T-helper 17 cell (primary cell): ENCODE results near the gene DRD1. TPM values are rescaled to one million over a fixed set of nuclear protein-coding genes. Genes with fewer than 3 reads are reported as not detected.
"Not testable (repeated sequence)": the region's sequence is repeated elsewhere in the genome, so short reads cannot be mapped to it uniquely, and the experiment has no call there.

Experiments used
- ATAC-seq: fragments of 150-1000 bp; cut with Tn5 transposase; 2 replicates; pipeline ENCODE4 v1.10.0; 2021; ENCODE audit warnings: mild to moderate bottlenecking, moderate library complexity
- DNase-seq, 3 donors: peaks; one replicate each; pipeline versions ENCODE4 v3.0.0 to v3.0.0-alpha.2; 2020 to 2021
- H3K9me3 ChIP-seq: one replicate; pipeline ENCODE4 v1.7.0; 2013; ENCODE audit warnings: low read length, mild to moderate bottlenecking; ENCODE audit not compliant: control insufficient read depth, poor library complexity, severe bottlenecking
- H3K27ac Mint-ChIP-seq: one replicate; pipeline ENCODE4 v1.8.0; 2022; ENCODE audit warnings: mild to moderate bottlenecking, moderate library complexity, mixed read lengths
- H3K27me3 Mint-ChIP-seq: one replicate; pipeline ENCODE4 v1.8.0; 2022; ENCODE audit warnings: mixed read lengths
- H3K36me3 Mint-ChIP-seq: one replicate; pipeline ENCODE4 v1.8.0; 2022; ENCODE audit warnings: low read depth, mixed read lengths
- H3K4me1 Mint-ChIP-seq: one replicate; pipeline ENCODE4 v1.8.0; 2022; ENCODE audit warnings: mild to moderate bottlenecking, mixed read lengths
- H3K4me3 Mint-ChIP-seq: one replicate; pipeline ENCODE4 v1.8.0; 2022; ENCODE audit warnings: mild to moderate bottlenecking, moderate library complexity, mixed read lengths
- total RNA-seq, 4 donors: library from RNA in 2 of 4; stranded (reverse) in 2 of 4; gene quantifications; one replicate each; pipeline ENCODE4 v1.2.3 and lab custom pipeline; 2022 to 2026

Gene DRD1
- total RNA-seq, 2 donors from 2014 or later: not detected

- peak overlapping the region; percentile 55 for H3K4me3 Mint-ChIP-seq
- DNase-seq (peak in 2 of 3 donors; percentile 17 to 62), ATAC-seq (peak; percentile 98)
- no peaks in the 10 kb centered on the region for H3K9me3 ChIP-seq
- H3K27ac Mint-ChIP-seq: no peak overlapping the region
- peaks cover 5% of the 10 kb centered on the region for H3K36me3 Mint-ChIP-seq
- H3K27me3 Mint-ChIP-seq: peaks cover 27% of the 10 kb centered on the region
- H3K4me1 Mint-ChIP-seq: peaks cover 9% of the 10 kb centered on the region
These were observed 20.3 kb upstream of the DRD1 start for GRCh38 chr5:175464074-175464941.

GRCh38 chr5:175463641-175464040 lies 19.7 kb upstream of the DRD1 start:
- no peak overlapping the region for H3K27ac Mint-ChIP-seq
- no peak for DNase-seq
- H3K27me3 Mint-ChIP-seq: peaks cover 29% of the 10 kb centered on the region
- no peaks in the 10 kb centered on the region for H3K9me3 ChIP-seq
- no peak for ATAC-seq
- H3K4me1 Mint-ChIP-seq: peaks cover 9% of the 10 kb centered on the region
- H3K4me3 Mint-ChIP-seq: no peak overlapping the region
- H3K36me3 Mint-ChIP-seq: peaks cover 5% of the 10 kb centered on the region

- DNase-seq (no peak), ATAC-seq (no peak)
- Mint-ChIP-seq H3K36me3 (peaks cover 7% of the 10 kb centered on the region), H3K4me3 (no peak overlapping the region), H3K27ac (no peak overlapping the region), H3K27me3 (peaks cover 22% of the 10 kb centered on the region), H3K4me1 (peaks cover 9% of the 10 kb centered on the region)
- H3K9me3 ChIP-seq: no peaks in the 10 kb centered on the region
These were observed 17.4 kb upstream of the DRD1 start for GRCh38 chr5:175461370-175461769.

- Mint-ChIP-seq H3K27ac (no peak overlapping the region), H3K4me3 (no peak overlapping the region), H3K36me3 (peaks cover 7% of the 10 kb centered on the region), H3K4me1 (peaks cover 9% of the 10 kb centered on the region), H3K27me3 (peaks cover 24% of the 10 kb centered on the region)
- no peak for DNase-seq
- no peaks in the 10 kb centered on the region for H3K9me3 ChIP-seq
- ATAC-seq: no peak
These were observed 16.6 kb upstream of the DRD1 start for GRCh38 chr5:175460552-175460951.

GRCh38 chr5:175460126-175460525 lies 16.1 kb upstream of the DRD1 start:
- no peak for ATAC-seq

GRCh38 chr5:175457466-175457865 lies 13.5 kb upstream of the DRD1 start:
- no peaks in the 10 kb centered on the region for H3K4me1 Mint-ChIP-seq
- no peaks in the 10 kb centered on the region for H3K9me3 ChIP-seq
- no peak for DNase-seq
- peaks cover 50% of the 10 kb centered on the region for H3K27me3 Mint-ChIP-seq
- peaks cover 7% of the 10 kb centered on the region for H3K36me3 Mint-ChIP-seq
- H3K4me3 Mint-ChIP-seq: no peak overlapping the region
- ATAC-seq: no peak
- H3K27ac Mint-ChIP-seq: no peak overlapping the region

More at GRCh38 chr5:175460126-175460525, 16.1 kb upstream of the DRD1 start:
- Mint-ChIP-seq H3K27me3 (peaks cover 28% of the 10 kb centered on the region), H3K27ac (no peak overlapping the region), H3K4me1 (peaks cover 8% of the 10 kb centered on the region), H3K4me3 (no peak overlapping the region), H3K36me3 (peaks cover 7% of the 10 kb centered on the region)
- DNase-seq: no peak
- no peaks in the 10 kb centered on the region for H3K9me3 ChIP-seq

DNA sequence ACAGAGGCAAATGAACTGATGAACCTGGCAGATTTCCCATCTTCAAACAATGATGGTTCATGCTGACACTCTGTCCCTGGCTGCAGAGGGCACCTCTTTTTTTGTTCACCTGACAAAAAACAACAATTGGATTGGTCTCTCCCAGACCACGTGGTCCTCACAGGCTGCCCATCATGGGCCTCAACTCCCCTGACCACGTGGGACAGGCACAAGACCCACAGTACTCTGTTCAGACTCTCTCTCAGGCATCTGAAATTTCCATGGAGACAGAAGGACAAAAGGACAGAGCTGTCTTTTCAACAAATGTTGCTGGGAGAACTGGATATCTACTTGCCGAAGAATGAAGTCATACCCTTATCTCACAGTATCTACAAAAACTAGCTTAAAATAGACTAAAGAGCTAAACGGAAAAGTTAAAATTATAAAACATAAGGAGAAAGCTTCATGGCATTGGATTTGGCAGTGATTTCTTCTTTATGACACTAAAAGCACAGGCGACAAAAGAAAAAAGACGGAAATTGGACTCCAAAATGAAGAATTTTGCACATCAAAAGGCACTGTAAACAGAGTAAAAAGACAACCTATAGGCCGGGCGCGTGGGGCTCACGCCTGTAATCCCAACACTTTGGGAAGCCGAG lies 12.2 kb upstream of the DRD1 start:
- Mint-ChIP-seq H3K4me3 (no peak overlapping the region), H3K27me3 (peaks cover 58% of the 10 kb centered on the region), H3K36me3 (peaks cover 5% of the 10 kb centered on the region), H3K4me1 (no peaks in the 10 kb centered on the region), H3K27ac (no peak overlapping the region)
- no peak for DNase-seq
- ATAC-seq: no peak
- no peaks in the 10 kb centered on the region for H3K9me3 ChIP-seq

- DNase-seq, H3K9me3 ChIP-seq, ATAC-seq, H3K27ac Mint-ChIP-seq, H3K4me3 Mint-ChIP-seq, H3K4me1 Mint-ChIP-seq, H3K36me3 Mint-ChIP-seq: not testable (repeated sequence)
- H3K27me3 Mint-ChIP-seq: peaks cover 75% of the 10 kb centered on the region
These were observed 10.4 kb upstream of the DRD1 start for GRCh38 chr5:175454338-175454737.

DNA sequence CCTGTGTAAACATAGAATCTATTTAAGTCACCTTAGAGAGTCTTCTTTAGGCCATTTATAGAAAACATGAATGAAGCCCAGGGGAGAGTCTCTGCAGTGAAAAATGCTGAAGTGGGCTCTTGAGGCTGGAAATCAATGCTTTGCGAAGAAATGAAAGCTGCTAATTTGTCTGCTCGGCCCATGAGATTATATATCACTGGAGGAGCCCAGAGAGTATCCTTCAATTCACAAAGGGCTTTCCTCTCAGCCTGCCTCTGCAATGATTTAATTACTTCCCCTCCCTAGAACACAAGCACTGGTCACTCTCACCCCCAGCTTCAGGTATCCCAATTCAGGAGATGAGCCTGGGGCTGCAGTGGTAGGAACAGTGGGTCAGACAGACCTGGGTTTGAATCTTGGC lies 8.2 kb upstream of the DRD1 start:
- DNase-seq (no peak), ATAC-seq (no peak)
- H3K4me1 Mint-ChIP-seq: no peaks in the 10 kb centered on the region
- H3K27ac Mint-ChIP-seq: no peak overlapping the region
- H3K36me3 Mint-ChIP-seq: peaks cover 7% of the 10 kb centered on the region
- no peak overlapping the region for H3K4me3 Mint-ChIP-seq
- peaks cover 92% of the 10 kb centered on the region for H3K27me3 Mint-ChIP-seq
- H3K9me3 ChIP-seq: no peaks in the 10 kb centered on the region

DNA sequence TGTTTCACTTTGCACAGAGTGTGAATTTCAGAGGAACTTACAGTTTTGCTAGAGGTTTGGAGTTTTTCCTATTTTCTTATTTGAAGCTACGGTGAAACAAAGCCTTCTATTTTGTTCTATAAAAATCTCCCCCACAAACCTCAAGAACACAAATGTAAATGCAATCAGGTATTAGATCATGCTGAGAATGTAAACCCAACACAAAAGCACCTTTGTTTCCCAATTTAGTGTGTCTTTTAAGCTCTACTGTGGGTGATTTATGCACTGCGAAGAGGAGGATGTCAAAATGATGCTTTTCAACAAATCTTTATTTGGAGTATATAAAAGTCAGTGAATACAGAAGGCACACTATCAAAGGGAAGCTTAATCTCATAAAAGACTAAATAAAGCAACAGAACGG lies 4.3 kb upstream of the DRD1 start:
- peaks cover 8% of the 10 kb centered on the region for H3K4me1 Mint-ChIP-seq
- peaks cover 3% of the 10 kb centered on the region for H3K36me3 Mint-ChIP-seq
- H3K4me3 Mint-ChIP-seq: no peak overlapping the region
- H3K27ac Mint-ChIP-seq: no peak overlapping the region
- DNase-seq: no peak
- no peaks in the 10 kb centered on the region for H3K9me3 ChIP-seq
- no peak for ATAC-seq
- H3K27me3 Mint-ChIP-seq: peaks cover 84% of the 10 kb centered on the region

GRCh38 chr5:175447571-175447970 lies 3.6 kb upstream of the DRD1 start:
- no peak for ATAC-seq
- H3K4me1 Mint-ChIP-seq: peaks cover 8% of the 10 kb centered on the region
- H3K27ac Mint-ChIP-seq: no peak overlapping the region
- no peak overlapping the region for H3K4me3 Mint-ChIP-seq
- peaks cover 82% of the 10 kb centered on the region for H3K27me3 Mint-ChIP-seq
- no peak for DNase-seq
- no peaks in the 10 kb centered on the region for H3K9me3 ChIP-seq
- peaks cover 3% of the 10 kb centered on the region for H3K36me3 Mint-ChIP-seq

- not testable (repeated sequence) for H3K27ac Mint-ChIP-seq, H3K36me3 Mint-ChIP-seq, ATAC-seq, H3K4me1 Mint-ChIP-seq, DNase-seq, H3K9me3 ChIP-seq, H3K4me3 Mint-ChIP-seq
- H3K27me3 Mint-ChIP-seq: peaks cover 83% of the 10 kb centered on the region
These were observed 2.4 kb upstream of the DRD1 start for GRCh38 chr5:175446378-175446777.

DNA sequence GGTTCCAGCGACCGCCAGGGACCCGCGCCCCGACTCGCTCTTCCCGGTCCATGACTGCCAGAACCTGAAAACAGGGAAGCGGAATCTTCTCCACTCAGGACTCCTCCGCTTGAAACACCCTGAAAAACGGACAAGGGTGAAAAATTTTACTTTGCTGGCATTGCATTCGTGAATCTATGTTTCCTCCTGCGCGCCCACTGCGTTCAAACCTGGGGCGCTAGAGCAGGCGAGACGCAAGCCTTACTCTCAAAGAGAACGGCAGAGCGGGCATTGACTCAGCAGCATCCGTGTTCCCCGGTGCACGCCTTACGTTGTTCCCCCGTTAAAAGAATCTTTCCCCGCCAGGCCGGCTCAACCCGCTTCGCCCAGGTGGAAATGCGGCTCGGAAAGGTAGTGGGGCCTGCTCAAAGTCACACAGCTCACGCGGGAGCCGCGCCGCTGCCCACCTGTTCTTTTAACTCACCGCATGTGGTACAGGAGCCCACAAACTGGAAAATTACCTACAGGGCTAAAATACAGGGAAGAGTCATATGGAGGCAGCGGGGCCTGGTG lies 999 bp upstream of the DRD1 start:
- no peak overlapping the region for H3K27ac Mint-ChIP-seq
- H3K9me3 ChIP-seq: no peaks in the 10 kb centered on the region
- H3K27me3 Mint-ChIP-seq: peaks cover 77% of the 10 kb centered on the region
- no peak for ATAC-seq
- peaks cover 3% of the 10 kb centered on the region for H3K36me3 Mint-ChIP-seq
- no peak for DNase-seq
- peaks cover 8% of the 10 kb centered on the region for H3K4me1 Mint-ChIP-seq
- peak overlapping the region; percentile 80 for H3K4me3 Mint-ChIP-seq
